Measurements from ENCODE around the gene PTK7.

PTK7 gene

DNA sequence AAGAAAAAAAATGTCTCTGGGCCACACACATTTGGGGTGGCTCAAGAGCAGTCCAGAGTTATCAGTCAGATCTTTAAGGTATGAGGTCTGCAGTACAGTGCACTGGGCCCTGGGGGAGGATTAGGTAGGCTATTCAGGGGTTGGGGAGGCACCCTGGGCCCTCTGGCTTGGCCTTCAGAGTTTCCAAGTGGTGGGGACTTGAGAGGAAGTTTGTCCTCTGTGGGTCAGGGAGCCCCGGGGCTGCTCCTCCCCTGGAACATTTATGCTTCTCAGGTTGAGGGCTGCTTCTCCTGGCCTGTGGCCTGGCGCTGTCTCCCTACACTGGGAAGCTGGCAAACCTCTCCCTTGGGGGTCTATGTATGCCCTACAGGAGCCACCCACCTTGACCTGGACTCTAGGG is 46.0 kb downstream of the PTK7 start:
- TF ChIP-seq YY1 (IDR thresholded peaks at IDR 0.05; ENCODE audit: low read depth) (no peak), EP300 (IDR thresholded peaks at IDR 0.05; ENCODE audit: borderline replicate concordance) (no peak), TAF1 (IDR thresholded peaks at IDR 0.05; ENCODE audit: low read depth) (no peak), CREB1 (IDR thresholded peaks at IDR 0.05; ENCODE audit: low read depth) (no peak)
- TF ChIP-seq, protein P1, sequence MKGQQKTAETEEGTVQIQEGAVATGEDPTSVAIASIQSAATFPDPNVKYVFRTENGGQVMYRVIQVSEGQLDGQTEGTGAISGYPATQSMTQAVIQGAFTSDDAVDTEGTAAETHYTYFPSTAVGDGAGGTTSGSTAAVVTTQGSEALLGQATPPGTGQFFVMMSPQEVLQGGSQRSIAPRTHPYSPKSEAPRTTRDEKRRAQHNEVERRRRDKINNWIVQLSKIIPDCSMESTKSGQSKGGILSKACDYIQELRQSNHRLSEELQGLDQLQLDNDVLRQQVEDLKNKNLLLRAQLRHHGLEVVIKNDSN (IDR thresholded peaks at IDR 0.05): no peak
- TF ChIP-seq, protein P2, sequence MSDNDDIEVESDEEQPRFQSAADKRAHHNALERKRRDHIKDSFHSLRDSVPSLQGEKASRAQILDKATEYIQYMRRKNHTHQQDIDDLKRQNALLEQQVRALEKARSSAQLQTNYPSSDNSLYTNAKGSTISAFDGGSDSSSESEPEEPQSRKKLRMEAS (IDR thresholded peaks at IDR 0.05): no peak

DNA sequence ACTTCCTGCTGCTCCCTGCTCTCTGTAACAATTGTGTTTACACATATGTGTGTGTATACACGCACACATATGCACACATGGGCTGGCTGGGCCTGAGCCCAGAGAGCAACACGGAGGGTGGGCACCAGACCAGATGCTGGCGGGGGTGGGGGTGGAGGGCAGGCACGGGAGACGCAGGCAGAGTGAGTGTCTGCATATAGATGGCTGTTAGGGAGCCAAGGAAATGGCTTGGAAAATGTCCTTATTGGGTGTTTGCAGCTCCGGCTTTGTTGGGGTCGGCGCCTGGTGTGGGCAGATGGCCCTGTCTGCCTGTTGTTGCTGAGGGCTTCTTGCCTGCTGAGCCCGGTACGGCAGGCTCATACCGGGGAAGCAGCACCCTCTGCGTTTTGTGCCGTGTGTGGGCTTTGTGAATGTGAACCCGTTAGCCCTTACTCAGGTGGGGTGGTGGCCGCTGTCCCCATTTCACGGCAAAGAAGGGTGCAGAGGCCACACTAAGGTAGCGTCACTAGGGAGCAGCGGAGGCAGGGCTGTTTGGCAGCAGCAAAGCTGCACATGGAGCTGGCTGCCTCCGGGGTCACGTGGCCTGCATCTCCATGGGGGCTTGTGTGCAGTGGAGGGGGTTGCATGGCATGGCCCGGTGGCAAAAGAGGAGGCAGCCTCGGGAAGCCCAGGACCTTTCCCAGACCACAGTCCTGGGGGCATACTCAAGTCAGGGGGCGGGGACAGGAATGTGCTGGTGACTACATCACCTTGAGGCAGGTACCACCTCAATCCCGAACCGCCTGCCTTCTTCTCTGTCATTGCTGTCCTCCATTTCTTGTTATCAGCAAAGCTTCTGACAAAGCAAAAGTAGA is 47.6 kb downstream of the PTK7 start:
- TF ChIP-seq NFIC (IDR thresholded peaks at IDR 0.05) (no peak), TAF1 (IDR thresholded peaks at IDR 0.05; ENCODE audit: low read depth) (no peak), CEBPB (IDR thresholded peaks at IDR 0.05) (no peak)

DNA sequence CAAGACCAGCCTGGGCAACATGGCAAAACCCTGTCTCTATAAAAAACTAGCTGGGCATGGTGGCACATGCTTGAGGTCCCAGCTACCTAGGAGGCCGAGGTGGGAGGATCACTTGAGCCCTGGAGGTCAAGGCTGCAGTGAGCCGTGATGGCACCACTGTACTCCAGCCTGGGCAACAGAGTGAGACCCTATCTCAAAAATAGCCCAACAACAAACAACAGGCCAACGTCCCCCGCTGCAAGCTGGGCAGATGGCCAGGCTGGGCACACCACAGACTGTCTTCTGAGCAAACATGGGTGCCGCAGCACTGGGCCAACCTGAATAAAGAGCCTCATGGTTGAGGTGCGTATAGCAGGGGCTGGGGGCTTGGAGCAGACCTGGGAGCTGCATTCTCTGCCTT is 48.4 kb downstream of the PTK7 start:
- TF ChIP-seq CREB1 (IDR thresholded peaks at IDR 0.05; ENCODE audit: low read depth) (no peak), CEBPB (IDR thresholded peaks at IDR 0.05) (no peak), YY1 (IDR thresholded peaks at IDR 0.05; ENCODE audit: low read depth) (no peak), EGR1 (IDR thresholded peaks at IDR 0.05) (no peak), TEAD4 (IDR thresholded peaks at IDR 0.05) (no peak), RAD21 (IDR thresholded peaks at IDR 0.05; ENCODE audit: low read depth) (no peak), EP300 (IDR thresholded peaks at IDR 0.05; ENCODE audit: borderline replicate concordance) (no peak), TAF1 (IDR thresholded peaks at IDR 0.05; ENCODE audit: low read depth) (no peak), FOXM1 (IDR thresholded peaks at IDR 0.05; ENCODE audit: borderline replicate concordance, low read depth) (no peak), ZBTB7A (IDR thresholded peaks at IDR 0.05; ENCODE audit: low read depth) (no peak), TCF12 (IDR thresholded peaks at IDR 0.05; ENCODE audit: low read depth) (no peak)
- TF ChIP-seq, protein P3, sequence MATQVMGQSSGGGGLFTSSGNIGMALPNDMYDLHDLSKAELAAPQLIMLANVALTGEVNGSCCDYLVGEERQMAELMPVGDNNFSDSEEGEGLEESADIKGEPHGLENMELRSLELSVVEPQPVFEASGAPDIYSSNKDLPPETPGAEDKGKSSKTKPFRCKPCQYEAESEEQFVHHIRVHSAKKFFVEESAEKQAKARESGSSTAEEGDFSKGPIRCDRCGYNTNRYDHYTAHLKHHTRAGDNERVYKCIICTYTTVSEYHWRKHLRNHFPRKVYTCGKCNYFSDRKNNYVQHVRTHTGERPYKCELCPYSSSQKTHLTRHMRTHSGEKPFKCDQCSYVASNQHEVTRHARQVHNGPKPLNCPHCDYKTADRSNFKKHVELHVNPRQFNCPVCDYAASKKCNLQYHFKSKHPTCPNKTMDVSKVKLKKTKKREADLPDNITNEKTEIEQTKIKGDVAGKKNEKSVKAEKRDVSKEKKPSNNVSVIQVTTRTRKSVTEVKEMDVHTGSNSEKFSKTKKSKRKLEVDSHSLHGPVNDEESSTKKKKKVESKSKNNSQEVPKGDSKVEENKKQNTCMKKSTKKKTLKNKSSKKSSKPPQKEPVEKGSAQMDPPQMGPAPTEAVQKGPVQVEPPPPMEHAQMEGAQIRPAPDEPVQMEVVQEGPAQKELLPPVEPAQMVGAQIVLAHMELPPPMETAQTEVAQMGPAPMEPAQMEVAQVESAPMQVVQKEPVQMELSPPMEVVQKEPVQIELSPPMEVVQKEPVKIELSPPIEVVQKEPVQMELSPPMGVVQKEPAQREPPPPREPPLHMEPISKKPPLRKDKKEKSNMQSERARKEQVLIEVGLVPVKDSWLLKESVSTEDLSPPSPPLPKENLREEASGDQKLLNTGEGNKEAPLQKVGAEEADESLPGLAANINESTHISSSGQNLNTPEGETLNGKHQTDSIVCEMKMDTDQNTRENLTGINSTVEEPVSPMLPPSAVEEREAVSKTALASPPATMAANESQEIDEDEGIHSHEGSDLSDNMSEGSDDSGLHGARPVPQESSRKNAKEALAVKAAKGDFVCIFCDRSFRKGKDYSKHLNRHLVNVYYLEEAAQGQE (IDR thresholded peaks at IDR 0.05; ENCODE audit: low read depth): no peak
- TF ChIP-seq, protein P1 (IDR thresholded peaks at IDR 0.05): no peak
- TF ChIP-seq, protein P2 (IDR thresholded peaks at IDR 0.05): no peak

DNA sequence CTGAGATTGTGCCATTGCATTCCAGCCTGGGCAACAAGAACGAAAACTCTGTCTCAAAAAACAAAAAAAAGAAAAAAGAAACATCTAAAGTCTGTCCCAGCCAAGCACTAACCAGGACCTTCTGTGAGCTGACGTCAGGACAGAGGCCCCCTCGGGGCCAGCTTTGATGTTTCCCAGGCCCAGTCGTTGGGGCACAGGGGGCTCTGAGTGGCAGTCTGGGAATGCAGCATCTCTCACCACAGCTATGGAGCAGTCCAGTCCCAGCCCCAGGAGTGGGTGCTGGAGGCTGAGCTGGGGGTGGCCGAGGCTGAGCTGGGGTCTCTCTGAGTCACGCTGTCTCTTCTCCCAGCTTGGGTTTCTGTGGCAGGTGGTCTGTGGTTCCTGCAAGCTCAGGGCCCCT is 49.0 kb downstream of the PTK7 start:
- no peak for TF ChIP-seq NFIC (IDR thresholded peaks at IDR 0.05)
- TF ChIP-seq, protein P1 (IDR thresholded peaks at IDR 0.05): no peak
- no peak for TF ChIP-seq TCF12 (IDR thresholded peaks at IDR 0.05; ENCODE audit: low read depth)
- TF ChIP-seq CEBPB (IDR thresholded peaks at IDR 0.05): no peak
- no peak for TF ChIP-seq ZBTB7A (IDR thresholded peaks at IDR 0.05; ENCODE audit: low read depth)
- TF ChIP-seq CREB1 (IDR thresholded peaks at IDR 0.05; ENCODE audit: low read depth): no peak
- no peak for TF ChIP-seq RAD21 (IDR thresholded peaks at IDR 0.05; ENCODE audit: low read depth)
- no peak for TF ChIP-seq TEAD4 (IDR thresholded peaks at IDR 0.05)
- no peak for TF ChIP-seq YY1 (IDR thresholded peaks at IDR 0.05; ENCODE audit: low read depth)
- TF ChIP-seq, protein P2 (IDR thresholded peaks at IDR 0.05): no peak
- no peak for TF ChIP-seq TAF1 (IDR thresholded peaks at IDR 0.05; ENCODE audit: low read depth)
- no peak for TF ChIP-seq EGR1 (IDR thresholded peaks at IDR 0.05)

DNA sequence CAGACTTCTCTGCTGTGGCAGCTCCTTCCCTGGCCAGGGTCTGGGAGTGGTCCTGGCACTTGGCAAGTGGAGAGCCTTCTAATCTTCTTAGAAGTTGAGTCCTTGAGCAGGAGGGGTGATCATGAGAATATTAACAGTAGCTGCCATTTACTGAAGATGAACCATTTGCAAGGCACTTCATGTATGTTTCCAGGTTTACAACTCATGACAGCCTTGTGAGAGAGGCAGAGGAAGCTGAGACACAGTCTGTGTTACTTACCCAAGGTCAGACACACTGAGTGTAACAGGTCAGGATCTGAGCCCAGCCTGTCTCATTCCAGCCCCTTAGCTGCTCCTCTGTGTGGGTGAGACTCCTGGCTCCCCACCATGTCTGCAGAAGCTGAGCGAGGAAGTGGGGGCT is 49.4 kb downstream of the PTK7 start:
- TF ChIP-seq CREB1 (IDR thresholded peaks at IDR 0.05; ENCODE audit: low read depth): no peak
- TF ChIP-seq TEAD4 (IDR thresholded peaks at IDR 0.05): no peak
- no peak for TF ChIP-seq FOXM1 (IDR thresholded peaks at IDR 0.05; ENCODE audit: borderline replicate concordance, low read depth)
- no peak for TF ChIP-seq RAD21 (IDR thresholded peaks at IDR 0.05; ENCODE audit: low read depth)
- TF ChIP-seq, protein P2 (IDR thresholded peaks at IDR 0.05): no peak

DNA sequence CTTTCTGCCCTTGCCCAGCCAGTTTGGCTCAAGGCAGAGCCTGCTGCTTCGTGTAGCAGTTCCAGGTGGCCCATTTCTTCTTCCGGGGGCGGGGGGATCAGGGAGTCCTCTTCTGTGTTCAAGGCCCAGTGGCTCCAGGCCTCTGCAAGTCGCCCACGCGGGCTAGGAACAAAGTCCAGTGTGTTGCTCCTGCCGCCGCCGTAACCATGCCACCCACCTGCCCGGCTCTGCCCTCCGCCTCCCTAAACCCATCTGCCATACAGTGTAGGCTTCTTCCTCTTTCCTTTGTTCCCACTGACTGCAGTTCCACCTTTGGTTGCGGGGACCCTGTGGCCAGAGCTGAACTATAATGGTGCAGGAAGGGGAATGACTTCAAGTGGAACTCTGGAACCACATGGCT is 51.1 kb downstream of the PTK7 start:
- TF ChIP-seq, protein P1 (IDR thresholded peaks at IDR 0.05): no peak
- TF ChIP-seq TEAD4 (IDR thresholded peaks at IDR 0.05): no peak

DNA sequence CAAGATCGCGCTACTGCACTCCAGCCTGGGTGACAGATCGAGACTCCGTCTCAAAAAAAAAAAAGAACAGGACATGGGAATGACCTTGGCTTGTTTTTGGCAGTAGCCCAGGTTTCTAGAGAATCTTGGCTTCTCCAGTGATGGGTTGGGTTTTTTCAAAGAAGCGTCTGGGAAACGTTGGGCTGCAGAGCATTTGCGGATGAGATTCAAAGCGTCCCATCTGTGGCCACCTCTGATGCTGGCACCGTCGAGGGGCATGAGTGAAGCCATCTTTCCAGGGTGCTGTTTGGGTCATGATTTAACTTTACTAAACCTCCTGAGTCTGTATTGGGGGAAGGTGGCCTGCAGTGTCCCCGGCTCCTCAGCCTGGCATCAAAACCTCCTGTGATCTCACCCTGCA is 51.8 kb downstream of the PTK7 start:
- TF ChIP-seq, protein P3 (IDR thresholded peaks at IDR 0.05; ENCODE audit: low read depth): no peak
- TF ChIP-seq TEAD4 (IDR thresholded peaks at IDR 0.05) (no peak), RAD21 (IDR thresholded peaks at IDR 0.05; ENCODE audit: low read depth) (no peak), EGR1 (IDR thresholded peaks at IDR 0.05) (no peak), CEBPB (IDR thresholded peaks at IDR 0.05) (no peak), ZBTB7A (IDR thresholded peaks at IDR 0.05; ENCODE audit: low read depth) (no peak), EP300 (IDR thresholded peaks at IDR 0.05; ENCODE audit: borderline replicate concordance) (no peak), NFIC (IDR thresholded peaks at IDR 0.05) (no peak), TAF1 (IDR thresholded peaks at IDR 0.05; ENCODE audit: low read depth) (no peak), TCF12 (IDR thresholded peaks at IDR 0.05; ENCODE audit: low read depth) (no peak), FOXM1 (IDR thresholded peaks at IDR 0.05; ENCODE audit: borderline replicate concordance, low read depth) (no peak), YY1 (IDR thresholded peaks at IDR 0.05; ENCODE audit: low read depth) (no peak), CREB1 (IDR thresholded peaks at IDR 0.05; ENCODE audit: low read depth) (no peak)
- TF ChIP-seq, protein P2 (IDR thresholded peaks at IDR 0.05): no peak
- TF ChIP-seq, protein P1 (IDR thresholded peaks at IDR 0.05): no peak

Measured in Ishikawa (cell line).